HUES64 (cell line): ENCODE measurements around the gene AFF3.

ENCODE experiments used
- H3K27ac ChIP-seq: 2 replicates; pipeline ENCODE4 v1.7.0; 2013; ENCODE audit warnings: low read depth, low read length, inconsistent platforms
- H3K27me3 ChIP-seq: 2 replicates; pipeline ENCODE4 v1.6.1; 2013; ENCODE audit warnings: mild to moderate bottlenecking, low read length; ENCODE audit not compliant: insufficient read depth
- H3K36me3 ChIP-seq: 2 replicates; pipeline ENCODE4 v1.6.1; 2013; ENCODE audit warnings: mild to moderate bottlenecking, low read length; ENCODE audit not compliant: insufficient read depth
- H3K4me1 ChIP-seq: 2 replicates; pipeline ENCODE4 v1.6.1; 2013; ENCODE audit warnings: mild to moderate bottlenecking, low read length, moderate library complexity; ENCODE audit not compliant: insufficient read depth
- H3K4me3 ChIP-seq: 2 replicates; pipeline ENCODE4 v1.5.1; 2013; ENCODE audit warnings: mild to moderate bottlenecking, low read length, moderate library complexity
- H3K9ac ChIP-seq: 2 replicates; pipeline ENCODE4 v1.6.1; 2013; ENCODE audit warnings: mild to moderate bottlenecking, low read depth, low read length
- H3K9me3 ChIP-seq: 2 replicates; pipeline ENCODE4 v1.6.1; 2013; ENCODE audit warnings: low read depth, low read length; ENCODE audit not compliant: insufficient read depth
- WGBS: fragments of 150-250, 120-280 bp; methylation state at CpG from one replicate; pipeline ENCODE4 v1.1.7; 2013; ENCODE audit warnings: missing lambda C conversion rate; 5-methylcytosine and 5-hydroxymethylcytosine counted together

Gene AFF3

GRCh38 chr2:99728166-99728565 is 414.2 kb downstream of the AFF3 start:
- H3K4me1 ChIP-seq = peaks cover 7% of the 10 kb centered on the region; the same call in 1 of the 2 replicates
- no peak overlapping the region for H3K27ac ChIP-seq
- no peak overlapping the region for H3K4me3 ChIP-seq
- WGBS = 79% methylated on average over 4 of the region's 4 CpGs
- H3K27me3 ChIP-seq = no peaks in the 10 kb centered on the region
- H3K36me3 ChIP-seq = no peaks in the 10 kb centered on the region
- no peak overlapping the region for H3K9ac ChIP-seq
- no peaks in the 10 kb centered on the region for H3K9me3 ChIP-seq

- WGBS = 92% methylated on average over 1 of the region's 1 CpG
- H3K27me3 ChIP-seq = no peaks in the 10 kb centered on the region
- H3K9me3 ChIP-seq = peaks cover 3% of the 10 kb centered on the region; the same call in 1 of the 2 replicates
- no peak overlapping the region for H3K4me3 ChIP-seq
- H3K9ac ChIP-seq = no peak overlapping the region
- H3K27ac ChIP-seq = no peak overlapping the region
- no peaks in the 10 kb centered on the region for H3K36me3 ChIP-seq
- peaks cover 7% of the 10 kb centered on the region; the same call in 1 of the 2 replicates for H3K4me1 ChIP-seq
These were observed 415.2 kb downstream of the AFF3 start for GRCh38 chr2:99727199-99727598.

- peaks cover 7% of the 10 kb centered on the region; the same call in 1 of the 2 replicates for H3K4me1 ChIP-seq
- H3K27me3 ChIP-seq = no peaks in the 10 kb centered on the region
- no peak overlapping the region for H3K9ac ChIP-seq
- H3K9me3 ChIP-seq = peaks cover 8% of the 10 kb centered on the region
- H3K36me3 ChIP-seq = no peaks in the 10 kb centered on the region
- 100% methylated on average over 2 of the region's 2 CpGs for WGBS
- no peak overlapping the region for H3K4me3 ChIP-seq
- H3K27ac ChIP-seq = no peak overlapping the region
These were observed 415.7 kb downstream of the AFF3 start for GRCh38 chr2:99726691-99727090.

GRCh38 chr2:99725820-99726219 is 416.6 kb downstream of the AFF3 start:
- H3K27ac ChIP-seq = no peak overlapping the region
- no peak overlapping the region for H3K9ac ChIP-seq
- no peaks in the 10 kb centered on the region for H3K27me3 ChIP-seq
- peaks cover 10% of the 10 kb centered on the region for H3K9me3 ChIP-seq
- H3K36me3 ChIP-seq = no peaks in the 10 kb centered on the region
- H3K4me1 ChIP-seq = peaks cover 7% of the 10 kb centered on the region; the same call in 1 of the 2 replicates
- H3K4me3 ChIP-seq = no peak overlapping the region

- WGBS = 100% methylated on average over 1 of the region's 2 CpGs
- Histone ChIP-seq H3K27ac (no peak overlapping the region), H3K4me3 (no peak overlapping the region), H3K27me3 (no peaks in the 10 kb centered on the region), H3K4me1 (no peaks in the 10 kb centered on the region), H3K9me3 (peaks cover 10% of the 10 kb centered on the region), H3K9ac (no peak overlapping the region), H3K36me3 (no peaks in the 10 kb centered on the region)
These were observed 419.9 kb downstream of the AFF3 start for GRCh38 chr2:99722476-99722875.

- Histone ChIP-seq H3K27me3 (no peaks in the 10 kb centered on the region), H3K9me3 (peaks cover 10% of the 10 kb centered on the region), H3K36me3 (no peaks in the 10 kb centered on the region), H3K4me3 (no peak overlapping the region), H3K9ac (no peak overlapping the region), H3K27ac (no peak overlapping the region), H3K4me1 (no peaks in the 10 kb centered on the region)
- 94% methylated on average over 1 of the region's 1 CpG for WGBS
These were observed 423.3 kb downstream of the AFF3 start for GRCh38 chr2:99719102-99719501.

- Histone ChIP-seq H3K4me1 (no peaks in the 10 kb centered on the region), H3K9me3 (no peaks in the 10 kb centered on the region), H3K9ac (no peak overlapping the region), H3K27me3 (no peaks in the 10 kb centered on the region), H3K36me3 (no peaks in the 10 kb centered on the region), H3K4me3 (no peak overlapping the region), H3K27ac (no peak overlapping the region)
- WGBS = 93% methylated on average over 2 of the region's 2 CpGs
These were observed 426.4 kb downstream of the AFF3 start for GRCh38 chr2:99715956-99716355.

GRCh38 chr2:99714349-99714748 is 428.0 kb downstream of the AFF3 start:
- no peak overlapping the region for H3K9ac ChIP-seq
- no peaks in the 10 kb centered on the region for H3K9me3 ChIP-seq
- WGBS = 83% methylated on average over 1 of the region's 2 CpGs
- H3K4me1 ChIP-seq = no peaks in the 10 kb centered on the region
- no peak overlapping the region for H3K4me3 ChIP-seq
- no peak overlapping the region for H3K27ac ChIP-seq
- H3K36me3 ChIP-seq = no peaks in the 10 kb centered on the region
- no peaks in the 10 kb centered on the region for H3K27me3 ChIP-seq

GRCh38 chr2:99711144-99711543 is 431.2 kb downstream of the AFF3 start:
- no peak overlapping the region for H3K27ac ChIP-seq
- H3K27me3 ChIP-seq = no peaks in the 10 kb centered on the region
- H3K36me3 ChIP-seq = no peaks in the 10 kb centered on the region
- H3K9me3 ChIP-seq = no peaks in the 10 kb centered on the region
- peaks cover 27% of the 10 kb centered on the region for H3K4me1 ChIP-seq
- no peak overlapping the region for H3K9ac ChIP-seq
- WGBS = 92% methylated on average over 8 of the region's 9 CpGs
- no peak overlapping the region for H3K4me3 ChIP-seq

GRCh38 chr2:99710721-99711120 is 431.7 kb downstream of the AFF3 start:
- H3K27me3 ChIP-seq = no peaks in the 10 kb centered on the region
- peaks cover 29% of the 10 kb centered on the region for H3K4me1 ChIP-seq
- no peak overlapping the region for H3K9ac ChIP-seq
- H3K4me3 ChIP-seq = no peak overlapping the region
- 75% methylated on average over 6 of the region's 6 CpGs for WGBS
- H3K9me3 ChIP-seq = no peaks in the 10 kb centered on the region
- no peaks in the 10 kb centered on the region for H3K36me3 ChIP-seq
- H3K27ac ChIP-seq = no peak overlapping the region

GRCh38 chr2:99709229-99709628 is 433.2 kb downstream of the AFF3 start:
- no peak overlapping the region for H3K27ac ChIP-seq
- H3K36me3 ChIP-seq = no peaks in the 10 kb centered on the region
- H3K4me3 ChIP-seq = no peak overlapping the region
- no peaks in the 10 kb centered on the region for H3K27me3 ChIP-seq
- H3K4me1 ChIP-seq = peaks cover 29% of the 10 kb centered on the region
- WGBS = 92% methylated on average over 2 of the region's 2 CpGs
- H3K9me3 ChIP-seq = no peaks in the 10 kb centered on the region
- H3K9ac ChIP-seq = no peak overlapping the region

GRCh38 chr2:99708231-99708630 is 434.2 kb downstream of the AFF3 start:
- Histone ChIP-seq H3K27me3 (no peaks in the 10 kb centered on the region), H3K4me3 (no peak overlapping the region), H3K27ac (no peak overlapping the region), H3K9ac (no peak overlapping the region), H3K36me3 (no peaks in the 10 kb centered on the region), H3K4me1 (peaks cover 29% of the 10 kb centered on the region), H3K9me3 (no peaks in the 10 kb centered on the region)
- WGBS = 59% methylated on average over 2 of the region's 3 CpGs
